WI38 (cell line): Measurements from ENCODE around the gene CCDC12.

Experiments used
- H3K4me3 ChIP-seq: 2 replicates; pipeline ENCODE4 v1.5.1; 2011; ENCODE audit warnings: low read depth, mild to moderate bottlenecking, control low read depth, low read length
- CTCF ChIP-seq: IDR thresholded peaks from 2 replicates; pipeline ENCODE4 v1.5.1; 2012; ENCODE audit warnings: low read depth, mild to moderate bottlenecking, control low read depth, low read length

The CCDC12 gene

GRCh38 chr3:47007001-47007400, 30.5 kb upstream of the CCDC12 start:
- TF ChIP-seq CTCF = no peak

GRCh38 chr3:47006145-47006651, 29.7 kb upstream of the CCDC12 start:
- TF ChIP-seq CTCF = no peak
- no peak overlapping the region for H3K4me3 ChIP-seq

More at GRCh38 chr3:47007001-47007400, 30.5 kb upstream of the CCDC12 start:
- H3K4me3 ChIP-seq = no peak overlapping the region

- TF ChIP-seq CTCF = no peak
- no peak overlapping the region for H3K4me3 ChIP-seq
Observed at GRCh38 chr3:47005212-47006144, 28.9 kb upstream of the CCDC12 start.

- H3K4me3 ChIP-seq = no peak overlapping the region
- TF ChIP-seq CTCF = no peak
Observed at GRCh38 chr3:47004369-47005211, 28.0 kb upstream of the CCDC12 start.

GRCh38 chr3:47003461-47004368, 27.2 kb upstream of the CCDC12 start:
- TF ChIP-seq CTCF = no peak
- H3K4me3 ChIP-seq = no peak overlapping the region

- TF ChIP-seq CTCF = no peak
- H3K4me3 ChIP-seq = no peak overlapping the region
Observed at GRCh38 chr3:47003056-47003410, 26.5 kb upstream of the CCDC12 start.
